Activated CD8-positive, alpha-beta memory T cell treated with anti-CD3 and anti-CD28 coated beads, Interleukin-2, amount 50 U/mL, for 24 hours (primary cell): ENCODE data around the gene GRM7.

Experiments
- DNase-seq: peaks from one replicate; pipeline ENCODE4 v3.0.0-alpha.2; 2020; ENCODE audit errors: extremely low read depth

Gene GRM7

DNA sequence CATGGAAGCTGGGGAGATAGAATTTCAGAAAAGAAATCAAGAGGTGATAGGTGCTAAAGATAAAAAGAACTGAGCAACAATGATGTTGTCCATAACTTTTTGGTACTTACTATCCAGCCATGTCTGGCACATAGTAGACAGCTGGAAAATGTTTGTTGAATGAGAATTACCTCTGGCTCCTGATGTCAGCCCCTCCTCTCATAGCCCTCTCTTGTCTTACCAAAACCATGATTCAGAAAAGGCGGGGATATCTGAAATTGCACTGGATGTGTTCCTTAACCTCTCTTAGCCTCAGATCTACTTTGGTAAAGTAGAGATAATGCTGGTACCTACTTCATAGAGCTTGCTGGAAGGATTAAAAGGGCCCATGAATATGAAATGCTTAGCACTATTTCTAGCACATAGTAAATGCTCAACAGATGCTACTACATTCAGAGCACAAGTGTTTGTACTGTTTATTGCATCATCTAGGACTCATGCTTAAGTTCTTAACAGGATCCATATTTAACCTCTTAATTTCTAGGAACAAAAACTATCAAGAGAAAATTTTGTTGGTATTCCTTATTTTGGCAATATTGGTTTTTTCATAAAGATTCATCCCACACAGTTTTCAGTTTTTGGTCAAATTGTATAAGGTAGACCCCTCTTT lies 859.9 kb downstream of the GRM7 start:
- DNase-seq: no peak

- DNase-seq: no peak
These were observed 861.0 kb downstream of the GRM7 start for GRCh38 chr3:7721869-7722268.

- DNase-seq: no peak
These were observed 867.9 kb downstream of the GRM7 start for GRCh38 chr3:7728566-7729519.

- no peak for DNase-seq
These were observed 873.0 kb downstream of the GRM7 start for GRCh38 chr3:7733933-7734332.

DNA sequence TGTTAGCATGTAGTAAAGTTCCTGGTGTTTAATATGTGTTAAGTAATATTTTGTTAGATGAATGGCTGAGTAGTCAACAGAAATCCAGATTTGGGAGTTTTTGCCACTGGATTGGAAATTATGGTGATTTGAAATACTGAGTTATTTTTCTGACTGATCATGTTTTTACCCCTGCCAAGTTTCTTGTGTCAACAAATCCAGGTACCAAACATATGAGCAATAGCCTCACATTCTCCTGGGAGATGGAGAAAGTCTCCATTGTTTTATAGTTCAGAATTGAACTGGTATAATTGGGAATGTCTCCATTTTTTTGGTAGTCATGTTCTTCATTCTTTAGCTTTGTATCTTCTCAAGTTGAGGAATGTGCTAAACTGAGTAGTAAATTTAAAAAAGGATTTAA lies 873.5 kb downstream of the GRM7 start:
- DNase-seq: no peak

- no peak for DNase-seq
These were observed 876.3 kb downstream of the GRM7 start for GRCh38 chr3:7737263-7737662.

- DNase-seq: no peak
These were observed 878.8 kb downstream of the GRM7 start for GRCh38 chr3:7739754-7740153.

DNA sequence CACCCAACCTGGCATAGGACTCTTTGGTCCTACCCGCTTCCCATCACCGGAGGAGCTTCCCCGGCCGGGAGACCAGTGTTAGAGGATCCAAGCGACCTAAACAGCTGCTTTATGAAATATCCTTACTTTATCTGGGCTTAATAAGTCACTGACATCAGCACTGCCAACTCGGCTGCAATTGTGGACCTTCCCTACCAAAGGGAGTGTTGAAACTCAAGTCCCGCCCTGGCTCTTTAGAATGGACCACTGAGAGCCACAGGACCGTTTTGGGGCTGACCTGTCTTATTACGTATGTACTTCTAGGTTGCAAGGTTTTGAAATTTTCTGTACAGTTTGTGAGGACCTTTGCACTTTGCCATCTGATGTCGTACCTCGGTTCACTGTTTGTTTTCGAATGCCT lies 879.5 kb downstream of the GRM7 start:
- no peak for DNase-seq

GRCh38 chr3:7744850-7745249 lies 883.9 kb downstream of the GRM7 start:
- DNase-seq: no peak

DNA sequence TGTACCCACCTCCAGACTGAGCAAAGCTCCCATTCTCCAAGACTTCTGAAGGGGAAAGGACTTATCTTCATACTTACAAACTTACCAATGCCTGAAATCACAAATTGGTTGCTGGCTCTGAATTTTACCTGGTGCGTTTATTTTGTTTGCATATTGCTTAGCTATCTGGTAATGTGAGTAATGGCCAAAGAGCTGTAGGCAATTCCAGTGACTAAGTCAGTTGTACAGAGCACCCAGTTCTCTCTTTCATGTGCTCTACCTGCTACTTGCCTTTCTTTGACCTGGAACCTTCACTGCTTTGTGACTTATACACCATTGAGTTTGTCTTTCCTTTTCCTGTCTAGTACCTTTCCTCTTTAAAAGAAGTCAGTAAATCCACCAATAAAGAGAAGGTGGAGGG lies 884.8 kb downstream of the GRM7 start:
- DNase-seq: no peak

GRCh38 chr3:7749931-7750695 lies 889.2 kb downstream of the GRM7 start:
- DNase-seq: no peak

GRCh38 chr3:7752005-7752404 lies 891.1 kb downstream of the GRM7 start:
- DNase-seq: no peak

GRCh38 chr3:7754653-7755441 lies 893.9 kb downstream of the GRM7 start:
- no peak for DNase-seq

GRCh38 chr3:7759630-7760029 lies 898.7 kb downstream of the GRM7 start:
- DNase-seq: no peak

DNA sequence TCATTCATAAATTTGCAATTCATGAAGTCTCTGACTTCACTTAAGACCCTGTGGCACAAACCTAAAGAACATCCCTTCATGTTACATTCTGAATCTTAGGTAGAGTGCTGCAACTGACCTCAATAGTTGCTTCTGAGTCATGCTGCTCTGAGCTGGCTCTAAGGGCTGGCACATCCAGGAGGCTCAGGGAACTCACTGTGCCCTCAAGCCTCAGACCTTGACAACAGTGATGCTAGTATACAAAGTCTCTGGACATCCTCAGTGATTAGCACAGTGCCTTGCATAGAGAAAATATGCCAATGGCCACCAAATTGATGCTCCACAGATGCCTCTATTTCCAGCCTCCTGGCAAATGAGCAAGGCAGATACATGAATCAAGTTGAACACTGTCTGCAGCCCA lies 899.8 kb downstream of the GRM7 start:
- no peak for DNase-seq

GRCh38 chr3:7764115-7764514 lies 903.2 kb downstream of the GRM7 start:
- no peak for DNase-seq

DNA sequence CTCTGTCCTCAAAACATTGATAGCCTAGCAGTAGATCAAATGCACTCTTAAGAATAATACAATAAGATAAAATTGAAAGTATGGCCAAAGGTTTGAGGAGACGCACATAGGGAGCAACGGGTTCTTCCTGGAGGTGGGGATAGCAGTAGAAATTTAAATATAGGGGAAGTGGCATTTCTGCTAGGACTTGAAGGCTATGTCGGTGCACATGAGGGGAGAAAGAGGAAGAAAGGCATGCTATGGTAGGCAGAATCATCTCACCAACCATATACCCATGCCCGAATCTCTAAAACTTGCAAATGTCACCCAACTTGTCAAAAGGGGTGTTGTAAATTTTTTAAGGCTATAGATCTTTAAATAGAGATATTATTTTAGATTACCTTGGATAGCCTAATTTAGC lies 905.6 kb downstream of the GRM7 start:
- no peak for DNase-seq

- DNase-seq: no peak
These were observed 918.4 kb downstream of the GRM7 start for GRCh38 chr3:7779331-7779730.

GRCh38 chr3:7781395-7781794 lies 920.5 kb downstream of the GRM7 start:
- no peak for DNase-seq

- no peak for DNase-seq
These were observed 927.2 kb downstream of the GRM7 start for GRCh38 chr3:7787871-7788828.

- no peak for DNase-seq
These were observed 928.0 kb downstream of the GRM7 start for GRCh38 chr3:7788881-7789280.
